Parathyroid adenoma (tissue), 2 donors: ENCODE data around the gene SHANK2.

ENCODE experiments used
- H2AFZ ChIP-seq: fragments of 300-600 bp; sonication (generic); one replicate; pipeline ENCODE4 v1.7.0; 2017; ENCODE audit warnings: antibody characterized with exemption, mild to moderate bottlenecking
- H3K27ac ChIP-seq: fragments of 300-600 bp; sonication (generic); one replicate; pipeline ENCODE4 v1.7.0; 2017
- H3K27me3 ChIP-seq: fragments of 300-600 bp; sonication (generic); one replicate; pipeline ENCODE4 v1.7.0; 2017; ENCODE audit warnings: low read length; ENCODE audit not compliant: control insufficient read depth, insufficient read depth
- H3K36me3 ChIP-seq: fragments of 300-600 bp; sonication (generic); one replicate; pipeline ENCODE4 v1.7.0; 2017; ENCODE audit warnings: low read length; ENCODE audit not compliant: control insufficient read depth, insufficient read depth
- H3K4me1 ChIP-seq: fragments of 300-600 bp; sonication (generic); one replicate; pipeline ENCODE4 v1.7.0; 2017; ENCODE audit warnings: control low read depth
- H3K4me2 ChIP-seq: fragments of 300-600 bp; sonication (generic); one replicate; pipeline ENCODE4 v1.7.0; 2017; ENCODE audit warnings: low read length
- H3K4me3 ChIP-seq: fragments of 300-600 bp; sonication (generic); one replicate; pipeline ENCODE4 v1.7.0; 2017; ENCODE audit warnings: low read depth, low read length
- H3K79me2 ChIP-seq: fragments of 300-600 bp; sonication (generic); one replicate; pipeline ENCODE4 v1.7.0; 2017; ENCODE audit warnings: control low read depth
- H3K9ac ChIP-seq: fragments of 300-600 bp; sonication (generic); one replicate; pipeline ENCODE4 v1.7.0; 2017; ENCODE audit warnings: mild to moderate bottlenecking
- H3K9me3 ChIP-seq: fragments of 300-600 bp; sonication (generic); one replicate; pipeline ENCODE4 v1.7.0; 2017; ENCODE audit warnings: low read length; ENCODE audit not compliant: control insufficient read depth
- TF ChIP-seq, protein P1 (sequence below): fragments of 300-600 bp; sonication (generic); IDR thresholded peaks from one replicate; pipeline ENCODE4 v1.7.0; 2017; ENCODE audit warnings: antibody characterized with exemption, mild to moderate bottlenecking
- donor health status: primary hyperparathyroidism.

SHANK2 gene

DNA sequence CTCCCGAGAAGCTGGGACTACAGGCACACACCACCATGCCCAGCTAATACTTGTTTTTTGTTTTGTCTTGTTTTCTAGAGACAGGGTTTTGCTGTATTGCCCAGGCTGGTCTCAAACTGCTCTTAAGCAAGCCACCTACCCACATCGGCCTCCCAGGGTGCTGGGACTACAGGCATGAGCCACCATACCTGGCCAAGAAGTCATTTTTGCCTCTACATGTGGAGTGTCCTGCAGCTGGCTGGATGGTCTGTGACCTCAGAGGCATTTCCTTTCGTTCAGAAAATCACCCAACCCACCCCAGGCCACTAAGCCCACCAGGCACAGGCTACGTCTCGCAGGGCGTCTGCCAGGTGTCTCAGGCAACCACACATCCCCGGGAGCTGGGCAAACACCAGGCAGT, 12.8 kb downstream of the SHANK2 start:
- H3K79me2 ChIP-seq: no peaks in the 10 kb centered on the region
- no peaks in the 10 kb centered on the region for H3K9me3 ChIP-seq
- H3K27me3 ChIP-seq: no peaks in the 10 kb centered on the region
- TF ChIP-seq, protein P1, sequence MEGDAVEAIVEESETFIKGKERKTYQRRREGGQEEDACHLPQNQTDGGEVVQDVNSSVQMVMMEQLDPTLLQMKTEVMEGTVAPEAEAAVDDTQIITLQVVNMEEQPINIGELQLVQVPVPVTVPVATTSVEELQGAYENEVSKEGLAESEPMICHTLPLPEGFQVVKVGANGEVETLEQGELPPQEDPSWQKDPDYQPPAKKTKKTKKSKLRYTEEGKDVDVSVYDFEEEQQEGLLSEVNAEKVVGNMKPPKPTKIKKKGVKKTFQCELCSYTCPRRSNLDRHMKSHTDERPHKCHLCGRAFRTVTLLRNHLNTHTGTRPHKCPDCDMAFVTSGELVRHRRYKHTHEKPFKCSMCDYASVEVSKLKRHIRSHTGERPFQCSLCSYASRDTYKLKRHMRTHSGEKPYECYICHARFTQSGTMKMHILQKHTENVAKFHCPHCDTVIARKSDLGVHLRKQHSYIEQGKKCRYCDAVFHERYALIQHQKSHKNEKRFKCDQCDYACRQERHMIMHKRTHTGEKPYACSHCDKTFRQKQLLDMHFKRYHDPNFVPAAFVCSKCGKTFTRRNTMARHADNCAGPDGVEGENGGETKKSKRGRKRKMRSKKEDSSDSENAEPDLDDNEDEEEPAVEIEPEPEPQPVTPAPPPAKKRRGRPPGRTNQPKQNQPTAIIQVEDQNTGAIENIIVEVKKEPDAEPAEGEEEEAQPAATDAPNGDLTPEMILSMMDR: no peak
- no peaks in the 10 kb centered on the region for H3K4me1 ChIP-seq
- no peak overlapping the region for H3K4me2 ChIP-seq
- H3K36me3 ChIP-seq: no peaks in the 10 kb centered on the region
- H3K27ac ChIP-seq: no peak overlapping the region
- no peak overlapping the region for H2AFZ ChIP-seq
- H3K9ac ChIP-seq: no peak overlapping the region
- H3K4me3 ChIP-seq: no peak overlapping the region

DNA sequence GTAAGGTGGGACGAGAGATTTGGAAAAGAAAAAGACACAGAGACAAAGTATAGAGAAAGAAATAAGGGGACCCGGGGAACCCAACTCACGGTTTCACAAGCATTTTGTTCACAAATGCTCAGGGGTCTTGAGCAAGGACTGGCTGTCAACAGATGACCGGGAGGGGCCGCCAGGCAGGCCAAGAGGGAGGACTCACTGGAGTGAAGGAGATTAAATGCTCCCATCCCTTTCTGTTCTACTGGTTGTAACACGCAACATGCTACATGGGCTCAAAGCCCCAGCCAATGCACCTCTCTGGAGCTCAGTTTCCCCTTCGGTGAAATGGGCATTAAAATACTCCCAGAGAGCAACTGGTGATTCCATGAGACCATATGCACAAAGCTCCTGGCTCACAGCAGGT, 13.4 kb downstream of the SHANK2 start:
- no peaks in the 10 kb centered on the region for H3K9me3 ChIP-seq
- no peaks in the 10 kb centered on the region for H3K36me3 ChIP-seq
- H3K4me1 ChIP-seq: no peaks in the 10 kb centered on the region
- no peaks in the 10 kb centered on the region for H3K27me3 ChIP-seq
- H3K4me3 ChIP-seq: no peak overlapping the region
- no peak overlapping the region for H3K27ac ChIP-seq
- H3K79me2 ChIP-seq: no peaks in the 10 kb centered on the region
- H3K4me2 ChIP-seq: no peak overlapping the region
- TF ChIP-seq, protein P1: no peak
- H3K9ac ChIP-seq: no peak overlapping the region
- H2AFZ ChIP-seq: no peak overlapping the region

- Histone ChIP-seq H3K36me3 (no peaks in the 10 kb centered on the region), H3K27ac (no peak overlapping the region), H3K27me3 (no peaks in the 10 kb centered on the region), H3K9me3 (no peaks in the 10 kb centered on the region), H3K4me2 (no peak overlapping the region), H3K9ac (no peak overlapping the region), H3K79me2 (no peaks in the 10 kb centered on the region), H2AFZ (no peak overlapping the region), H3K4me1 (no peaks in the 10 kb centered on the region), H3K4me3 (no peak overlapping the region)
- TF ChIP-seq, protein P1: no peak
These were observed 14.0 kb downstream of the SHANK2 start for GRCh38 chr11:71238285-71238875.

GRCh38 chr11:71237853-71238252, 14.5 kb downstream of the SHANK2 start:
- Histone ChIP-seq H3K4me1 (no peaks in the 10 kb centered on the region), H3K9ac (no peak overlapping the region), H3K36me3 (no peaks in the 10 kb centered on the region), H2AFZ (no peak overlapping the region), H3K79me2 (no peaks in the 10 kb centered on the region), H3K27ac (no peak overlapping the region), H3K4me2 (no peak overlapping the region), H3K27me3 (no peaks in the 10 kb centered on the region), H3K9me3 (no peaks in the 10 kb centered on the region), H3K4me3 (no peak overlapping the region)
- TF ChIP-seq, protein P1: no peak

DNA sequence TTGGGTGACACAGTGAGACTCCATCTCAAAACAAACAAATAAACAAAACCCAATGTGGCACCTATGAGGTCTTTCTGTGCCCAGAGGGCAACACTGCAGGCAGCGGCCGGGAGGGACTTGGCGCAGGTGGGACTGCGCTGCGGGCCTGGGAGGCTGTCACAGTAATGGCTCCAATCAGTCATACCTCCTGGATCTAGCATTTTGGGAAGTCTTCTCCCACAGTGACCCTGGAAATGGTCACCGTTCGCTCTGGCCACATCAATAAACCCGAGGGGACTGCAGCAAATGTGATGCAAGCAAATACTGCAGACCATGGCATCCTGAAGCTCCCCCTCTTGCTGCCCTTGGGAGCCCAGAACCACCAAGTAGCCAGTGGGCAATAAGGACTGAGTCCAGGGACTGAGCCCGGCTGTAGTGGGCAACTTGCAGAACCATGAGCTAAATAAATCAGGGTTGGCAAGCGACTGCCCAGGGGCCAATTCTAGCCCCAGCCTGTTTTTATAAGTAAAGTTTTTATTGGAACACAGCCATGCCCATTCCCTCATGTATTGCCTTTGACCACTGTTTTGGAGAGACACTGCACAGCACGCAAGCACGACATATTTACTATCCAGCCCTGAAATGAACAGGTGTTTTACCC, 15.4 kb downstream of the SHANK2 start:
- Histone ChIP-seq H3K27me3 (no peaks in the 10 kb centered on the region), H3K9ac (no peak overlapping the region), H3K27ac (no peak overlapping the region), H2AFZ (no peak overlapping the region), H3K79me2 (no peaks in the 10 kb centered on the region), H3K9me3 (no peaks in the 10 kb centered on the region), H3K4me2 (no peak overlapping the region), H3K36me3 (no peaks in the 10 kb centered on the region), H3K4me1 (no peaks in the 10 kb centered on the region), H3K4me3 (no peak overlapping the region)
- TF ChIP-seq, protein P1: no peak
